T-helper 2 cell (primary cell): ENCODE results near the gene SAP25.
"Not testable (repeated sequence)": the region's sequence is repeated elsewhere in the genome, so short reads cannot be mapped to it uniquely, and the experiment has no call there.

Source experiments
- DNase-seq, 5 experiments: peaks; one replicate each; pipeline versions ENCODE4 v3.0.0 to v3.0.0-alpha.2; 2012 to 2022

The SAP25 gene

GRCh38 chr7:100575206-100575631, 1.5 kb upstream of the SAP25 start:
- DNase-seq, result no peak

DNA sequence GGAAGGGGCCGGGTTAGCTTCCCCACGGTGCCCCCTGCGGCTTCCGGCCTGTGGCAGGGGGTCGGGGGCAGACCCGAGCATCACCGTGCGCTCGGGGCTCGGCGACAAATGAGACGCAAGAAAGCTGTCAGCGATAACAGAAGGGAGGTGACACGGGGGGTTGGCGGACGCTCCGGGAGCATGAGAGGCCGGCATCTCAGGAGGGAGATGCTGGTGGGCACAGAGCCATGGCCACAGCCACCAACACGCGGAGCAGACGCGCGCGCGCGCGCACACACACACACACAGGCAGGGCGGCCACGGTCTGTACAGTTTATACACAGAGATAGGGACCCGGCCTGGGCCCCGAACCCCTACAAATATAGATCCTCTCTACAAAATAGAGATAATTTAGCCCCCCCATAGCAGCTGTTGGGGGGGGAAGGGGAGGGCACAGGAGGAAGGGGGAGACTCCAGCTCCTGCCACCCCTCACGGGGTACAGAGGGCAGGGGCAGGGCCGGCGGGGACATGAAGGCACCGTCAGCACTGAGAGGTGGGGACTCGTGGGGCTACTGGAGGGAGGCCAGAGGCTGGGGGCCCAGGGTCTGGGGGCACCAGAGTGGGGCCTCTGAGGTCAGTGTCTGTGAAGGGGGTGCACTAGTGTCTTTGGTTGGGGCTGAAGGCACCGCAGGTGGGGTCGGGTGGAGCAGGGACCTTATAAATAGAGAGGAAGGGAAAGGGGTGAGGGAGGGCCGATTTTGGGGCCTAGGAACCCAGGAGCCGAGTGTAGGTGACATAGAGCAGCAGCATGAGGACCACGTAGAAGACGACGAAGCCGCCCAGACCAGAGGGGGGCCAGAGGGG, 884 bp upstream of the SAP25 start:
- DNase-seq, result no peak

- DNase-seq, result no peak
Measured at GRCh38 chr7:100572949-100573675, 588 bp downstream of the SAP25 start.

DNA sequence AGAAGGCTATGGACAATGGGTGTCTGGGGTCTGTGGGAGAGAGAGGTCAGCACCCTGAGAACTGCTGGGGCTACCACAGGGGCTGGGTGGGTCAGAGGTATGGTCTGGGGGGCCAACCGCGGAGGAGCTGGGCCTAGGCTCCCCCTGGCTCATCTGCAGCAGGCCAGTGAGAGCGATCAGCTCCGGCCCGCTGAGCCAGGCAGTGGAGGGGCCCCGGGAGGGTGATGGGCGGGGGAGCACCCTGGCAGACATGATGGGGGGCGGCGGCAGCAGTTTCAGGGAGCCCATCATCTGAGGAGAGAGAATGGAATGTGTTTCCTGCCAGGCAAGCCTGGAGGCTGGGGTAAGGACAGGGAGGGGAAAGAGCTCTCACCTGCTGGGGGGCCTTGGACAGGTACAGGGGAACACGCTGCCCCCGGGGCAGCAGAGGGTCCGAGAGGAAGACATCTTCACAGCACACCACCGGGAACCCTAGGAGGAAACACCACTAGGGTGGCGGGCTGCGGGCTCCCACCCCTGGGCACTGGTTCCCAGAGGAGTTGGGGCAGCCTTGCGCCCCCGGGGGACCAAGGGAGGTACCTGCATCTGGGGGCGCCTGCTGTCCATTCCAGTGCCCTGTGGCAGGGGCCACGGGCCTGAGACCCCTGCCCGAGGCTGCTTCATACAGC, 1.3 kb downstream of the SAP25 start:
- no peak for DNase-seq

DNA sequence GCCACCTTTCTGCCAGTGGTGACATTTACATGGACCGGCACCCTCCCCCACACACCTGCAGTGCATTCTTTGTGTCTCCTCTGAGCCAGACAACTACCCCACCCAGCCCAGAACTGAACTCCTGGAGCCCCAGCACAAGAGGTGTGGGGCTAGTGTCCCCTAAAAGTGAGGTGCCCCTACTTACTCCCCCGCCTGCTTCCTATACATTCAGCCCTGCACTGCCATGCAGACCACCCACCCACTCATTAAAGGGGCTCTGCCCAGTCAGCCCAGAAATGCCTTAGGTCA, 1.9 kb downstream of the SAP25 start:
- no peak for DNase-seq

GRCh38 chr7:100570954-100571828, 2.5 kb downstream of the SAP25 start:
- no peak for DNase-seq

GRCh38 chr7:100568896-100569844, 4.5 kb downstream of the SAP25 start:
- peak in 4 of 5 experiments; percentile 35 to 58 (median 43) for DNase-seq

GRCh38 chr7:100568176-100568895, 5.4 kb downstream of the SAP25 start:
- no peak for DNase-seq

DNA sequence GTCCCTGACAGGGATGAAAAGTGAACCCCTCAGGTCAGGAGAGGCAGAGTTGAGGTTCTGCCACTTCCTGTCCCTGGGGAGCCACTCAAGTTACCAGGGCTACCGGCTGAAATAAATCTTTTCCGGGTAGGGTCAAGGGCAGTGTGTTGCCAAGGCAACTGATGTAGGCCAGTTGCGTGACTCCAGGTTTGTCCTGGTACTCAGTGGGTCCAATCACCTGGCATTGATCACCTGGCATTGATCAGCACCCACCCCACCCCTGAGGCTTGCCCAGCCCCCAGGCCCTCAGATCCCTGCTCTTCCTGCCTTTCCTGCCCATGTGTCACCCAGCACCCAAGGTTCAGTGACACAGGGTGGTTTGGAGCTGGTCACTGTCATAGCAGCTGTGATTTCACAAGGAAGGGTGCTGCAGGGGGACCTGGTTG, 5.9 kb downstream of the SAP25 start:
- DNase-seq, result no peak

DNA sequence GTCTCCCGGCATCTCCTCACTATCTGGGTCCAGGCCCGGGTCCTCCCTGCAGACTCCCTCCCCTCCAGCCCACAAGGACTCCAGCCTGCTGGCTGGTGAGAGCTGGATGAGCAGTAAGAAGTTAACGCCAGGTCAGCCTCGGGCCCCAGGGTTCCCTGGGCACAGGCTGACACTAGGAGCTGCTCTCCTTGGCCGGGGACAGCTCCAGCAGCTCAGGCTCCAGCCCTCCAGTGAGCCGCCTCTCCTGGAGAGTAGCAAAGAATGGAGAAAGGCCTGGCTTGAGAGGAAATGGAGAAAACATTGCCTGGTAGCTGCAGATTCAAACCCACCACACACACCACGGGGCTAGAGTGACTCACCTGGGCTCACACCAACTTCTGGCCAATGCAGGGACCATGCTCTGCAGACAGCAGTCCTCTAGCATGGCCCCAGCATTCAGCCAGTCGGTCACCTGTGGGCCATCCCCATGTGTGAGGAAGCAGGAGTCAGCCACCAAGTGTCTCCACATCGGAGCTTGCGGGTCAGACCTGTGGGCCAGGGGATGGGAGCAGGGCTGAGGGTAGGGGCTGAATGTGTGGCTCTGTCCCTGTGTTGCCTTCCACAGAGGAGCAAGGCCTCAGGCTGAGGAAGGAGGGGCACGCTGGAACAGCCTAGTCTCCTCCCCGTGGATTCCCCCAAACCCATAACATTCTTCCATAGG, 6.5 kb downstream of the SAP25 start:
- DNase-seq, result no peak

GRCh38 chr7:100566018-100566531, 7.6 kb downstream of the SAP25 start:
- DNase-seq, result no peak

GRCh38 chr7:100565133-100565571, 8.5 kb downstream of the SAP25 start:
- no peak for DNase-seq

DNA sequence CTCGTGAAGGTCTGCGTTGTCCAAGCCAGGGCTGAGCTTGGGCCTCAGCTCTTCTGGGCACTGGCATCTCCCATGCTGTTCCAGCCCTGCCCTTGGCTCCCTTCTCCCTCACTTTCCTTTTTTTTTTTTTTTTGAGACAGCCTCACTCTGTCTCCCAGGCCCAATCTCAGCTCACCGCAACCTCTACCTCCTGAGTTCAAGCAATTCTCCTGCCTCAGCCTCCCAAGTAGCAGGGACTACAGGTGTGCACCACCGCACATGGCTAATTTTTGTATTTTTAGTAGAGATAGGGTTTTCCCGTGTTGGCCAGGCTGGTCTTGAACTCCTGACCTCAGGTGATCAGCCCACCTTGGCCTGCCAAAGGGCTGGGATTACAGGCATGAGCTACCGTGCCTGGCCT, 9.3 kb downstream of the SAP25 start:
- not testable (repeated sequence) for DNase-seq

- peak; percentile 60 to 79 (median 73) for DNase-seq
Measured at GRCh38 chr7:100563809-100564400, 9.8 kb downstream of the SAP25 start.

DNA sequence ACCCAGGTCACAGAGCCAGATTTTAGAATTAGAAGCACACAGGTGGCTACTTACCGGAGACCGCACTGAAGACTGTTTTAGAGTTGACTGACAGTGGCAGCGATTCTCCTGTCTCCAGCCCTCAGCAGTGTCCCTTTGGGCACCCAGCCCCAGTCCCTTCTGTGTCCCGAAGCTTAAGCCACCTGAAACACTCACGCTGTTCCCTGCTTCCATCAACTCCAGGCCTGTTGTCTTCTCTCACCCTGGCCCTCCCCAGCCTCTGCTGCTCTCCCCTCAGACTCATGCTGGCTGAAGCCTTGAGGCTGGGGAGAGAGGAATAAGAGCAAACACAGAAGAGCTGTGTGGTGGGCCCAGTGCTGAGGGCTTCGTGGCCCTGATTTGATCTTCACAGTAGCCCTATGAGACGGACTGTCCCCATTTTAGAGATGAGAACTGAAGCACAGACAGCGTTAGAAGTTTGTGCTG, 10.6 kb downstream of the SAP25 start:
- DNase-seq, result no peak

DNA sequence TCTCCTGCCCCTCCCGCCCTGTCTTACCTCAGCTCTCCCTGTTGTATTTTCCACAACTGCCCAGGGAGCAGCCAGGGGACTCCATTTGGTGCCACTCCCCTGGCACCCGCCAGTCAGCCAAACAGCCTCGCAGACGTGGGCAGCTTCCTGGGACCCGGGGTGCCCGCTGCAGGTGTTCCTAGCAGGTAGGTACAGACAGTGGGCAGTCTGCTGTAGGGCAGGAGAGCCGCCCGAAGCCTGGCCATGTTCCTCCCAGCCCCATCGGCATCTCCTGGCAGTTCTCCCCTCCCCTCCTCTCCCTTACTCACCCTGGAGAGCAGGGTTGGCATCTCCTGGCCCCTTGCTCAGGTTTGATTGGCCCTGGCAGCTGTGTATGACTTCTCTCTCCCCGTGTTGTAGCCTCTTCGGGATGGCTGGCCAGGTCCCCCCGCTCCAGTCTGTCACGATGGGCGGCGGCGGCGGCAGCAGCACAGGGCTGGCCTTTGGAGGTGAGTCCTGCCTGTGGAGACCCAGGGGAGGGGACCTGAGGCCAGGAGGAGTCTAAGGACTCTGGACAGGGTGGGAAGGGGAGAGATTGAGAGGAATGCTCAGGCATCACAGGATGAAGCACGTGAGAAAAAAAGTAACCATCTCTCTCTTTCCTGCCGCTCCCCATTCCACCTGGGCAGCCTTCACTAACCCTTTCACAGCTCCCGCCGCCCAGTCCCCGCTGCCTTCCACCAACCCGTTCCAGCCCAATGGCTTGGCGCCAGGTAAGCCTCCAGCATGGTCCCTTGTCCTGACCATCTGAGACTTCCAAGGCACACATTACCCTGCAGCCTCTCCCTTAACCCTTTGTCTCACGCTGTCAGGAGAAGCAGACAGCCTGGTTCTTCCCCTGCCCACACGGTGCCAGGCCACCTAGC, 11.3 kb downstream of the SAP25 start:
- DNase-seq, result no peak

- no peak for DNase-seq
Measured at GRCh38 chr7:100561491-100562194, 12.1 kb downstream of the SAP25 start.
